ENCODE data around the gene ABCC3. TPM values are rescaled to one million over a fixed set of nuclear protein-coding genes. Genes with fewer than 3 reads are reported as not detected.

Gene ABCC3
- total RNA-seq, 1 experiment from 2014 or later, result 293 TPM

- Mint-ChIP-seq H3K9me3 (ENCODE audit: unreplicated experiment) (no peaks in the 10 kb centered on the region), H3K4me3 (ENCODE audit: unreplicated experiment) (no peak overlapping the region), H3K4me1 (ENCODE audit: insufficient read depth, unreplicated experiment) (no peaks in the 10 kb centered on the region), H3K27me3 (ENCODE audit: insufficient read depth, unreplicated experiment) (peaks cover 32% of the 10 kb centered on the region), H3K36me3 (ENCODE audit: insufficient read depth, unreplicated experiment) (no peaks in the 10 kb centered on the region), H3K27ac (ENCODE audit: low read depth, unreplicated experiment) (no peak overlapping the region)
- POLR2A ChIA-PET, result no interaction called here
- no peak for DNase-seq (ENCODE audit: unreplicated experiment)
- intact Hi-C loops (cut with micrococcal nuclease), result no loop called here
- no TSS peak for BruUV-seq (replicated peaks)
- TF ChIP-seq CTCF (IDR thresholded peaks at IDR 0.05; ENCODE audit: unreplicated experiment), result no peak
- CTCF ChIA-PET, result interaction anchor here (0.6 kb wide), 2 partner anchors 11 to 304 kb away, joined by 3 read pairs; no protein-coding TSS in a partner anchor
Observed at GRCh38 chr17:50601823-50602375, 32.8 kb upstream of the ABCC3 start.

GRCh38 chr17:50602836-50603235 lies 31.8 kb upstream of the ABCC3 start:
- H3K36me3 Mint-ChIP-seq (ENCODE audit: insufficient read depth, unreplicated experiment), result no peaks in the 10 kb centered on the region
- ChIA-PET CTCF (interaction anchor here (0.6 kb wide), 1 partner anchor 371 kb away, joined by 4 read pairs; no protein-coding TSS in a partner anchor), POLR2A (interaction anchor here (0.7 kb wide), 1 partner anchor 17 kb away, joined by 3 read pairs; no protein-coding TSS in a partner anchor)
- no TSS peak for BruUV-seq (replicated peaks)
- H3K4me1 Mint-ChIP-seq (ENCODE audit: insufficient read depth, unreplicated experiment), result no peaks in the 10 kb centered on the region
- peaks cover 37% of the 10 kb centered on the region for H3K27me3 Mint-ChIP-seq (ENCODE audit: insufficient read depth, unreplicated experiment)
- no peak for DNase-seq (ENCODE audit: unreplicated experiment)
- H3K9me3 Mint-ChIP-seq (ENCODE audit: unreplicated experiment), result no peaks in the 10 kb centered on the region
- no peak for TF ChIP-seq CTCF (IDR thresholded peaks at IDR 0.05; ENCODE audit: unreplicated experiment)
- no peak overlapping the region for H3K4me3 Mint-ChIP-seq (ENCODE audit: unreplicated experiment)
- H3K27ac Mint-ChIP-seq (ENCODE audit: low read depth, unreplicated experiment), result no peak overlapping the region
- intact Hi-C loops (cut with micrococcal nuclease), result no loop called here

GRCh38 chr17:50603340-50603739 lies 31.3 kb upstream of the ABCC3 start:
- Mint-ChIP-seq H3K9me3 (ENCODE audit: unreplicated experiment) (no peaks in the 10 kb centered on the region), H3K4me3 (ENCODE audit: unreplicated experiment) (no peak overlapping the region), H3K4me1 (ENCODE audit: insufficient read depth, unreplicated experiment) (no peaks in the 10 kb centered on the region), H3K27me3 (ENCODE audit: insufficient read depth, unreplicated experiment) (peaks cover 37% of the 10 kb centered on the region), H3K36me3 (ENCODE audit: insufficient read depth, unreplicated experiment) (no peaks in the 10 kb centered on the region), H3K27ac (ENCODE audit: low read depth, unreplicated experiment) (no peak overlapping the region)
- CTCF ChIA-PET, result no interaction called here
- POLR2A ChIA-PET, result interaction anchor here (0.7 kb wide), 1 partner anchor 17 kb away, joined by 3 read pairs; no protein-coding TSS in a partner anchor
- BruUV-seq (replicated peaks), result no TSS peak
- no peak for DNase-seq (ENCODE audit: unreplicated experiment)
- intact Hi-C loops (cut with micrococcal nuclease), result no loop called here
- no peak for TF ChIP-seq CTCF (IDR thresholded peaks at IDR 0.05; ENCODE audit: unreplicated experiment)

GRCh38 chr17:50604513-50604912 lies 30.2 kb upstream of the ABCC3 start:
- intact Hi-C loops (cut with micrococcal nuclease), result no loop called here
- CTCF ChIA-PET, result interaction anchor here (1.5 kb wide), 1 partner anchor 54 kb away, joined by 6 read pairs; no protein-coding TSS in a partner anchor
- no peak overlapping the region for H3K27ac Mint-ChIP-seq (ENCODE audit: low read depth, unreplicated experiment)

More at GRCh38 chr17:50604513-50604912, 30.2 kb upstream of the ABCC3 start:
- Mint-ChIP-seq H3K4me3 (ENCODE audit: unreplicated experiment) (no peak overlapping the region), H3K27me3 (ENCODE audit: insufficient read depth, unreplicated experiment) (peaks cover 37% of the 10 kb centered on the region), H3K9me3 (ENCODE audit: unreplicated experiment) (no peaks in the 10 kb centered on the region), H3K4me1 (ENCODE audit: insufficient read depth, unreplicated experiment) (no peaks in the 10 kb centered on the region), H3K36me3 (ENCODE audit: insufficient read depth, unreplicated experiment) (no peaks in the 10 kb centered on the region)
- TF ChIP-seq CTCF (IDR thresholded peaks at IDR 0.05; ENCODE audit: unreplicated experiment), result no peak
- no peak for DNase-seq (ENCODE audit: unreplicated experiment)
- no TSS peak for BruUV-seq (replicated peaks)
- POLR2A ChIA-PET, result no interaction called here

All from MCF 10A (cell line).